AG04449 (cell line): Measurements from ENCODE around the gene NDUFV2.

ENCODE experiments used
- CTCF ChIA-PET: fragments of 350-600 bp; formaldehyde crosslinking; extraction: SDS; loops from one replicate; lab custom pipeline; 2021; ENCODE audit warnings: antibody characterized with exemption; lab: Yijun Ruan, JAX
- POLR2A ChIA-PET: fragments of 400-600, 350-600 bp; formaldehyde crosslinking; extraction: SDS; loops from one replicate; lab custom pipeline; 2020; ENCODE audit warnings: antibody characterized with exemption, inconsistent platforms; lab: Yijun Ruan, JAX
- DNase-seq: peaks from one replicate; pipeline ENCODE4 v3.0.0-alpha.2; 2010; ENCODE audit warnings: low read depth, low spot score
- H3K4me3 ChIP-seq: 2 replicates; pipeline ENCODE4 v1.5.1; 2011; ENCODE audit warnings: low read depth, mild to moderate bottlenecking, control low read depth, low read length
- TF ChIP-seq, protein P1 (sequence below): IDR thresholded peaks from one replicate; pipeline ENCODE4 v1.5.1; 2011; ENCODE audit warnings: mild to moderate bottlenecking, moderate library complexity, low read length, control low read depth, inconsistent platforms; ENCODE audit not compliant: insufficient read depth; ENCODE audit errors: missing control alignments

Gene NDUFV2

DNA sequence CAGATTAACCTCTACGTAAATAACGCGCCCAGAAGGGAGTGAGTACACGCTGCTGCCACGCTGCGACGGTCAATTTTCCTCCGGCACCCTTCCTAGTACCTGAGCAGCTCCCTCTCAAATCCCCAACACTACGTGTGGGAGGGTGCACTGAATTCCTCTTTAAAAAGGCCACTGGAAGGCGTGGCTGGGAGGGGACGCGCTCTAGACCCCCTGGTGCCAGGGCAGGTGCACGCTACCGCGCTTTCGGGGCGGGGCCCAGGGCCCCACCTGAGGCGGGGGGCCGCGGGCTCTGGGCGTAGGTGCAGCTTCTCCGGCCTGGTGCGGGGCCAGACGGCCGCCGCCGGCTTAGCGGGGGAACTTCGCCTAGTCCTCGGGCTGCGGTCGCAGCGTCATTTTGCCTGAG is 33.4 kb downstream of the NDUFV2 start:
- no peak for DNase-seq
- TF ChIP-seq, protein P1, sequence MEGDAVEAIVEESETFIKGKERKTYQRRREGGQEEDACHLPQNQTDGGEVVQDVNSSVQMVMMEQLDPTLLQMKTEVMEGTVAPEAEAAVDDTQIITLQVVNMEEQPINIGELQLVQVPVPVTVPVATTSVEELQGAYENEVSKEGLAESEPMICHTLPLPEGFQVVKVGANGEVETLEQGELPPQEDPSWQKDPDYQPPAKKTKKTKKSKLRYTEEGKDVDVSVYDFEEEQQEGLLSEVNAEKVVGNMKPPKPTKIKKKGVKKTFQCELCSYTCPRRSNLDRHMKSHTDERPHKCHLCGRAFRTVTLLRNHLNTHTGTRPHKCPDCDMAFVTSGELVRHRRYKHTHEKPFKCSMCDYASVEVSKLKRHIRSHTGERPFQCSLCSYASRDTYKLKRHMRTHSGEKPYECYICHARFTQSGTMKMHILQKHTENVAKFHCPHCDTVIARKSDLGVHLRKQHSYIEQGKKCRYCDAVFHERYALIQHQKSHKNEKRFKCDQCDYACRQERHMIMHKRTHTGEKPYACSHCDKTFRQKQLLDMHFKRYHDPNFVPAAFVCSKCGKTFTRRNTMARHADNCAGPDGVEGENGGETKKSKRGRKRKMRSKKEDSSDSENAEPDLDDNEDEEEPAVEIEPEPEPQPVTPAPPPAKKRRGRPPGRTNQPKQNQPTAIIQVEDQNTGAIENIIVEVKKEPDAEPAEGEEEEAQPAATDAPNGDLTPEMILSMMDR: no peak
- ChIA-PET POLR2A (interaction anchor here (0.7 to 1.6 kb wide), 4 partner anchors 9 to 117 kb away, joined by 3 to 6 read pairs (median 3); no protein-coding TSS in a partner anchor), CTCF (interaction anchor here (0.7 to 1.7 kb wide), 4 partner anchors 12 to 107 kb away, joined by 3 to 5 read pairs (median 4); no protein-coding TSS in a partner anchor)
- peak overlapping the region; percentile 78 for H3K4me3 ChIP-seq

DNA sequence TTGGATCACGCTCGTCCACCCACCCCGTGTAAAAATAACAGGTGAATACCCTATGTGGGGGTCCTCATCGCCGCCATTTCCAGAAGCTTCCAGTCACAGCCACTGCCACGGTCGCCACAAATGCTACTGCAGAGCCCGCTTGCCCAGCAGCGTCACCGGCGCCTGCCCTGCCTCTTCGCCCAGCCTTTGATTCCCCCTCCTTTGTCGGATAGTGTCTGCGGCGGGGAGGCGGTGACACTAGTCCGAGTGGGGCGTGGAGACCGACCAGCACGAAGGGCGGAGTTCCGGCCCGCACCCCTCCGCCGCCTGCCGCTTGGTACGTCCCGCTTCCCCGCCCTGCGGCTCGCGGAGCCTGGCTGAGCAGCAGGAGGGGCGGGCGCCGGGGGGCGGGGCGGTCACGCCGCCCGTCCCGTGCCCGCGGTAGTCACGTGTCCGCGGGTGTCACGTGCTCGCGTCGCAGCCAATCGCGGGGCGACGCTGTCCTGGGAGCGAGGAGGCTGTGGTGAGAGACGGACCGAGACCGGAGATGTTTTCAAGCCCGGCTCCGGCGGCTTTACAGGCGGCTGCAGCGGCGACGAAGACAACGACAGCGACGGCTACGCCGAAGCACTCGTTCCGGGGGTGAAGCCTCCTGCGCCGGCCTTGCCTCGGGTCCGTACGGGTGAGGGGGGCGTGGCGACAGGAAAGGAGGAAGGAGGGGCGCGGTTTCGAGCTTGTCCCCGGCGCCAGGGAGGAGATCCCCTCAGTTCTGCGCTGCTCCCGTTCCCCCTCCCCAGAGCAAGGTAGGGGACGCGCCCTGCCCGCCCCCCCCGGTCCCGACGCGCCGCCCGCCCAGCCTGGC is 34.0 kb downstream of the NDUFV2 start, which contains the start of gene ANKRD12:
TSS of gene ANKRD12 (plus strand) at position 467 of the 841 bp plus-strand sequence. CDS start 45,652 bp downstream, outside the sequence.
- CTCF ChIA-PET: interaction anchor here (0.8 to 3.7 kb wide), 3 partner anchors 11 to 63 kb away, joined by 3 to 14 read pairs (median 3); no protein-coding TSS in a partner anchor
- TF ChIP-seq, protein P1: no peak
- POLR2A ChIA-PET: interaction anchor here (0.7 to 1.6 kb wide), 4 partner anchors 10 to 116 kb away, joined by 3 to 6 read pairs (median 3); no protein-coding TSS in a partner anchor
- DNase-seq: peak; percentile 82
- H3K4me3 ChIP-seq: peak within 1 kb of the TSS; percentile 93

- TF ChIP-seq, protein P1: no peak
- H3K4me3 ChIP-seq: peak overlapping the region; percentile 93
- CTCF ChIA-PET: interaction anchor here (0.8 to 3.7 kb wide), 5 partner anchors 10 to 481 kb away, joined by 3 to 15 read pairs (median 3); no protein-coding TSS in a partner anchor
- POLR2A ChIA-PET: interaction anchor here (1.1 to 1.6 kb wide), 2 partner anchors 9 to 20 kb away, joined by 3 to 6 read pairs; no protein-coding TSS in a partner anchor
- DNase-seq: peak; percentile 42
These were observed 34.9 kb downstream of the NDUFV2 start for GRCh38 chr18:9137168-9138066.

DNA sequence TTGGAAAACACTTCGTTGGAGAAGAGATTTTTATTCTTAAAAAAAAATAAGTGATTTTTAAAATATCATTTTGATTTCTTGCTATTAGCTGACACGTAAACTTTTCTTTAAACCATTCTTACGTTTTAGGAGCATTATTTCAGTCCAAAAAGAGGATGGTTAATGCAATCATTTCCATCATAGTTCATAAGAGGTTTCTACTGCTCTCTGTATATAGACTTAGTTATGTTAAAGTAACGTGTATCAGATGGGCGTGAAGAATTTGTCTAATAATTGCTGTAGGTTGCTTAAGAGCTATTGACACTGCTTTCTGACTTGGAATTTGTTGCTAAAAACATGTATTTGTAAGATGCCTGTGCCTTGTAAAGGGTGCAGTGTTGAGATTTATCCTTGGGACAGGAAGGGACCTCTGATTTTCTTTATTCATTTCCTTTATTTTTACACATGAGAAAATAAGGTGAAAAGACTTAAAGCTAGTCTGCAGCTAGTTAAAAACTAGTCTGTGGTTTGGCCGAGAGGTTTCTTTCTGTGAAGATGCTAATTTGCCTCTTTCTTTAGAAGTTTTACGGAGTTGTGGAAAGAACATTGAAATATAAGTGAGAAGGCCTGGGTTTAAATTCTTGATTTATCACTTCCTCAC is 37.0 kb downstream of the NDUFV2 start:
- H3K4me3 ChIP-seq: no peak overlapping the region; the same call in none of the 2 replicates
- POLR2A ChIA-PET: interaction anchor here (1.1 kb wide), 1 partner anchor 195 kb away, joined by 5 read pairs; the partner anchor contains the start of gene TWSG1

GRCh38 chr18:9140381-9140780 is 37.9 kb downstream of the NDUFV2 start:
- CTCF ChIA-PET: interaction anchor here (0.8 to 4.0 kb wide), 4 partner anchors 21 to 435 kb away, joined by 3 to 25 read pairs (median 9); no protein-coding TSS in a partner anchor
- POLR2A ChIA-PET: interaction anchor here (1.1 kb wide), 1 partner anchor 194 kb away, joined by 5 read pairs; the partner anchor contains the start of gene TWSG1
- TF ChIP-seq, protein P1: no peak
- H3K4me3 ChIP-seq: no peak overlapping the region
- no peak for DNase-seq

More for the DNA sequence above, 37.0 kb downstream of the NDUFV2 start:
- TF ChIP-seq, protein P1: no peak
- CTCF ChIA-PET: interaction anchor here (0.8 to 3.7 kb wide), 5 partner anchors 8 to 485 kb away, joined by 3 to 15 read pairs (median 4); partner anchors contain the start of gene NDUFV2
- DNase-seq: no peak
